ENCODE results near the gene RPN2.

- TF ChIP-seq, protein P1, sequence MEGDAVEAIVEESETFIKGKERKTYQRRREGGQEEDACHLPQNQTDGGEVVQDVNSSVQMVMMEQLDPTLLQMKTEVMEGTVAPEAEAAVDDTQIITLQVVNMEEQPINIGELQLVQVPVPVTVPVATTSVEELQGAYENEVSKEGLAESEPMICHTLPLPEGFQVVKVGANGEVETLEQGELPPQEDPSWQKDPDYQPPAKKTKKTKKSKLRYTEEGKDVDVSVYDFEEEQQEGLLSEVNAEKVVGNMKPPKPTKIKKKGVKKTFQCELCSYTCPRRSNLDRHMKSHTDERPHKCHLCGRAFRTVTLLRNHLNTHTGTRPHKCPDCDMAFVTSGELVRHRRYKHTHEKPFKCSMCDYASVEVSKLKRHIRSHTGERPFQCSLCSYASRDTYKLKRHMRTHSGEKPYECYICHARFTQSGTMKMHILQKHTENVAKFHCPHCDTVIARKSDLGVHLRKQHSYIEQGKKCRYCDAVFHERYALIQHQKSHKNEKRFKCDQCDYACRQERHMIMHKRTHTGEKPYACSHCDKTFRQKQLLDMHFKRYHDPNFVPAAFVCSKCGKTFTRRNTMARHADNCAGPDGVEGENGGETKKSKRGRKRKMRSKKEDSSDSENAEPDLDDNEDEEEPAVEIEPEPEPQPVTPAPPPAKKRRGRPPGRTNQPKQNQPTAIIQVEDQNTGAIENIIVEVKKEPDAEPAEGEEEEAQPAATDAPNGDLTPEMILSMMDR (IDR thresholded peaks at IDR 0.05) = no peak
- no peak for TF ChIP-seq EZH2 (IDR thresholded peaks at IDR 0.05; ENCODE audit: borderline replicate concordance, insufficient read depth, low read depth, low read length, poor library complexity, severe bottlenecking)
Measured at GRCh38 chr20:37137547-37137946, 41.6 kb upstream of the RPN2 start.

Data from B cell (primary cell).